WTC11 (cell line): ENCODE measurements around the gene NAT16. TPM values are rescaled to one million over a fixed set of nuclear protein-coding genes. Genes with fewer than 3 reads are reported as not detected.

Source experiments
- CREM ChIP-seq: sonication (generic); formaldehyde crosslinking; IDR thresholded peaks from 2 replicates; pipeline ENCODE4 v1.8.1; 2022; ENCODE audit warnings: mild to moderate bottlenecking, missing genetic modification reagents, moderate library complexity
- ELF4 ChIP-seq: sonication (generic); formaldehyde crosslinking; IDR thresholded peaks from 2 replicates; pipeline ENCODE4 v1.8.1; 2022; ENCODE audit warnings: low read depth, mild to moderate bottlenecking, moderate library complexity, missing genetic modification reagents
- FOXK1 ChIP-seq: sonication (generic); formaldehyde crosslinking; IDR thresholded peaks from 2 replicates; pipeline ENCODE4 v1.8.0; 2022; ENCODE audit warnings: mild to moderate bottlenecking, moderate library complexity, missing genetic modification reagents
- FOXP4 ChIP-seq: sonication (generic); formaldehyde crosslinking; IDR thresholded peaks from 2 replicates; pipeline ENCODE4 v1.8.0; 2022; ENCODE audit warnings: mild to moderate bottlenecking, missing genetic modification reagents
- GABPB1 ChIP-seq: sonication (generic); formaldehyde crosslinking; IDR thresholded peaks from 2 replicates; pipeline ENCODE4 v1.8.1; 2023; ENCODE audit warnings: mild to moderate bottlenecking, missing genetic modification reagents
- JAZF1 ChIP-seq: fragments of 250-450 bp; sonication (Bioruptor Pico); IDR thresholded peaks from 2 replicates; pipeline ENCODE4 v1.9.0; 2021; ENCODE audit warnings: moderate library complexity, mild to moderate bottlenecking, inconsistent platforms
- KAT7 ChIP-seq: sonication (generic); formaldehyde crosslinking; IDR thresholded peaks from 2 replicates; pipeline ENCODE4 v1.8.1; 2023; ENCODE audit warnings: missing genetic modification reagents, mild to moderate bottlenecking, borderline replicate concordance
- MYBL2 ChIP-seq: sonication (generic); formaldehyde crosslinking; IDR thresholded peaks from 2 replicates; pipeline ENCODE4 v1.8.1; 2023; ENCODE audit warnings: mild to moderate bottlenecking, moderate library complexity, missing genetic modification reagents
- NFATC4 ChIP-seq: fragments of 250-450 bp; sonication (Bioruptor Pico); IDR thresholded peaks from 2 replicates; pipeline ENCODE4 v1.9.0; 2021; ENCODE audit warnings: mild to moderate bottlenecking
- NR2C2 ChIP-seq: sonication (generic); formaldehyde crosslinking; IDR thresholded peaks from 2 replicates; pipeline ENCODE4 v1.8.0; 2022; ENCODE audit warnings: mild to moderate bottlenecking, missing genetic modification reagents
- PREB ChIP-seq: sonication (generic); formaldehyde crosslinking; IDR thresholded peaks from 2 replicates; pipeline ENCODE4 v1.8.1; 2022; ENCODE audit warnings: mild to moderate bottlenecking, missing genetic modification reagents, moderate library complexity, borderline replicate concordance
- RELA ChIP-seq: sonication (generic); formaldehyde crosslinking; IDR thresholded peaks from 2 replicates; pipeline ENCODE4 v1.8.1; 2022; ENCODE audit warnings: missing genetic modification reagents, mild to moderate bottlenecking, borderline replicate concordance
- SMAD3 ChIP-seq: sonication (generic); formaldehyde crosslinking; IDR thresholded peaks from 2 replicates; pipeline ENCODE4 v1.8.0; 2022; ENCODE audit warnings: missing genetic modification reagents, mild to moderate bottlenecking, borderline replicate concordance
- SOX15 ChIP-seq: fragments of 250-450 bp; sonication (Bioruptor Pico); IDR thresholded peaks from 2 replicates; pipeline ENCODE4 v1.9.0; 2021; ENCODE audit warnings: mild to moderate bottlenecking
- SP1 ChIP-seq: sonication (generic); formaldehyde crosslinking; conservative IDR thresholded peaks from 2 replicates; pipeline ENCODE4 v1.8.1; 2022; ENCODE audit warnings: missing genetic modification reagents
- ZNF138 ChIP-seq: sonication (generic); formaldehyde crosslinking; conservative IDR thresholded peaks from 2 replicates; pipeline ENCODE4 v1.8.1; 2022; ENCODE audit warnings: mild to moderate bottlenecking, moderate library complexity, missing genetic modification reagents
- ZNF232 ChIP-seq: sonication (generic); formaldehyde crosslinking; IDR thresholded peaks from 2 replicates; pipeline ENCODE4 v1.8.0; 2022; ENCODE audit warnings: mild to moderate bottlenecking, missing genetic modification reagents
- ZNF263 ChIP-seq: sonication (generic); formaldehyde crosslinking; IDR thresholded peaks from 2 replicates; pipeline ENCODE4 v1.8.1; 2022; ENCODE audit warnings: low read depth, mild to moderate bottlenecking, moderate library complexity, missing genetic modification reagents
- ZNF281 ChIP-seq: sonication (generic); formaldehyde crosslinking; IDR thresholded peaks from 2 replicates; pipeline ENCODE4 v1.8.0; 2023; ENCODE audit warnings: mild to moderate bottlenecking, missing genetic modification reagents
- ZNF396 ChIP-seq: fragments of 250-450 bp; sonication (Bioruptor Pico); IDR thresholded peaks from 2 replicates; pipeline ENCODE4 v1.8.0; 2021; ENCODE audit warnings: mild to moderate bottlenecking, moderate library complexity, borderline replicate concordance
- total RNA-seq: library from RNA; stranded (reverse); gene quantifications from 3 replicates; pipeline ENCODE4 v1.2.3, GENCODE V29; 2021
- TF ChIP-seq, protein P1 (sequence below): fragments of 250-450 bp; sonication (Bioruptor Pico); IDR thresholded peaks from 2 replicates; pipeline ENCODE4 v1.8.0; 2021; ENCODE audit warnings: mild to moderate bottlenecking
- TF ChIP-seq, protein P2 (sequence below): sonication (generic); formaldehyde crosslinking; IDR thresholded peaks from 2 replicates; pipeline ENCODE4 v1.8.1; 2022; ENCODE audit warnings: missing genetic modification reagents, borderline replicate concordance

Gene NAT16
- total RNA-seq, 1 experiment from 2014 or later: 0.39 TPM

DNA sequence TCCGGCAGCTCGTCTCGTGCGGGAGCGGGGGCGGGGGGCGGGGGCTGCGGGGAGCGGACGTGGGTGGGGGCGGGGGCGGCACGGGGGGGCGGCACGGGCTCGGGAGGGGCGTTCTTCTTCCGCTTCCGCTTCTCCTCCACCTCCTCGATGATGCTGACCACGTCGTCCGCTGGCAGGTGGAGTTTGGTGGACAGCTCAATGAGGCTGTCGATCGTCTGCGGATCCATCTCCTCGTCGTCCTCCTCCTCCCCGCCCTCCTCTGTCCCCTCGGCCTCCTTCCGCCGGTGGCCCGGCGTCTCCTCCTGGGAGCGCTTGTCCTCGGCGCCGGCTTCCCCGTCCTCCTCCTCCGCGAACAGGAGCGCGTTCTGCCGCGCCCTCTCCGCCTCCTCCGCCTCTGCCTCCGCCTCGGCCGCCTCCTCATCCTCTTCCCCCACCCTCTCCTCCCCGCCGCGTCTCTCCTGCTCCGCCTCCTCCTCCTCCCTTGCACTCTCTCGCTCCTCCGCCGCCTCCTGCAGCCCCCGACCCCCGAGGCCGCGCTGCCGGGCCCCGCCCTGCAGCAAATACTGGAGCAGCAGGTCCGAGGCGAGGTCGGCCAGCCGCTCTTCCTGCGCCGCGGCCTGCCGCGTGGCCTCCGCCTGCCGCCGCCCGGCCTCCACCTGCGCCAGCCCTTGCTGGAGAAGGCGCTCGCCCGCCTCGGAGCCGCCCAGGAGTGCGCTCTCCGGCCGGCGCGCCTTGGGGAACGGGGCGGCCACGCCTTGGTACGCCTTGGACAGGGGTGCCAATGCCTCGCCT is 16.6 kb downstream of the NAT16 start (continued):
- TF ChIP-seq ZNF281 (CRISPR knock-in tag): peak; percentile 65; the same call in 1 of the 2 replicates
- TF ChIP-seq GABPB1: no peak
- TF ChIP-seq, protein P1, sequence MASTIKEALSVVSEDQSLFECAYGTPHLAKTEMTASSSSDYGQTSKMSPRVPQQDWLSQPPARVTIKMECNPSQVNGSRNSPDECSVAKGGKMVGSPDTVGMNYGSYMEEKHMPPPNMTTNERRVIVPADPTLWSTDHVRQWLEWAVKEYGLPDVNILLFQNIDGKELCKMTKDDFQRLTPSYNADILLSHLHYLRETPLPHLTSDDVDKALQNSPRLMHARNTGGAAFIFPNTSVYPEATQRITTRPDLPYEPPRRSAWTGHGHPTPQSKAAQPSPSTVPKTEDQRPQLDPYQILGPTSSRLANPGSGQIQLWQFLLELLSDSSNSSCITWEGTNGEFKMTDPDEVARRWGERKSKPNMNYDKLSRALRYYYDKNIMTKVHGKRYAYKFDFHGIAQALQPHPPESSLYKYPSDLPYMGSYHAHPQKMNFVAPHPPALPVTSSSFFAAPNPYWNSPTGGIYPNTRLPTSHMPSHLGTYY (CRISPR knock-in tag): no peak
- peak; percentile 13; the same call in 1 of the 2 replicates for TF ChIP-seq MYBL2 (CRISPR knock-in tag)
- TF ChIP-seq, protein P2, sequence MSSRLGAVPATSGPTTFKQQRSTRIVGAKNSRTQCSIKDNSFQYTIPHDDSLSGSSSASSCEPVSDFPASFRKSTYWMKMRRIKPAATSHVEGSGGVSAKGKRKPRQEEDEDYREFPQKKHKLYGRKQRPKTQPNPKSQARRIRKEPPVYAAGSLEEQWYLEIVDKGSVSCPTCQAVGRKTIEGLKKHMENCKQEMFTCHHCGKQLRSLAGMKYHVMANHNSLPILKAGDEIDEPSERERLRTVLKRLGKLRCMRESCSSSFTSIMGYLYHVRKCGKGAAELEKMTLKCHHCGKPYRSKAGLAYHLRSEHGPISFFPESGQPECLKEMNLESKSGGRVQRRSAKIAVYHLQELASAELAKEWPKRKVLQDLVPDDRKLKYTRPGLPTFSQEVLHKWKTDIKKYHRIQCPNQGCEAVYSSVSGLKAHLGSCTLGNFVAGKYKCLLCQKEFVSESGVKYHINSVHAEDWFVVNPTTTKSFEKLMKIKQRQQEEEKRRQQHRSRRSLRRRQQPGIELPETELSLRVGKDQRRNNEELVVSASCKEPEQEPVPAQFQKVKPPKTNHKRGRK (CRISPR knock-in tag): no peak
- no peak; the same call in 1 of the 2 replicates for TF ChIP-seq FOXK1 (CRISPR knock-in tag)
- TF ChIP-seq ELF4: 0 out of 2 replicates have a peak, but pooled peaks have one; percentile 61
- TF ChIP-seq NFATC4 (CRISPR knock-in tag): no peak
- TF ChIP-seq PREB (CRISPR knock-in tag): no peak
- 0 out of 2 replicates have a peak, but pooled peaks have one; percentile 33 for TF ChIP-seq SMAD3 (CRISPR knock-in tag)
- no peak for TF ChIP-seq SOX15
- no peak for TF ChIP-seq CREM (CRISPR knock-in tag)
- peak; percentile 45; the same call in 1 of the 2 replicates for TF ChIP-seq KAT7
- TF ChIP-seq RELA (CRISPR knock-in tag): no peak
- peak; percentile 68; the same call in 1 of the 2 replicates for TF ChIP-seq ZNF232
- TF ChIP-seq JAZF1 (CRISPR knock-in tag): no peak
- 0 out of 2 replicates have a peak, but pooled peaks have one; percentile 29 for TF ChIP-seq NR2C2
- TF ChIP-seq FOXP4: peak; percentile 19; the same call in 1 of the 2 replicates
- no peak for TF ChIP-seq ZNF396 (CRISPR knock-in tag)
- TF ChIP-seq SP1 (CRISPR knock-in tag): peak; percentile 63
- peak; percentile 98 for TF ChIP-seq ZNF263 (CRISPR knock-in tag)
- TF ChIP-seq ZNF138 (CRISPR knock-in tag): no peak
